ENCODE results near the gene KLHL11.

DNA sequence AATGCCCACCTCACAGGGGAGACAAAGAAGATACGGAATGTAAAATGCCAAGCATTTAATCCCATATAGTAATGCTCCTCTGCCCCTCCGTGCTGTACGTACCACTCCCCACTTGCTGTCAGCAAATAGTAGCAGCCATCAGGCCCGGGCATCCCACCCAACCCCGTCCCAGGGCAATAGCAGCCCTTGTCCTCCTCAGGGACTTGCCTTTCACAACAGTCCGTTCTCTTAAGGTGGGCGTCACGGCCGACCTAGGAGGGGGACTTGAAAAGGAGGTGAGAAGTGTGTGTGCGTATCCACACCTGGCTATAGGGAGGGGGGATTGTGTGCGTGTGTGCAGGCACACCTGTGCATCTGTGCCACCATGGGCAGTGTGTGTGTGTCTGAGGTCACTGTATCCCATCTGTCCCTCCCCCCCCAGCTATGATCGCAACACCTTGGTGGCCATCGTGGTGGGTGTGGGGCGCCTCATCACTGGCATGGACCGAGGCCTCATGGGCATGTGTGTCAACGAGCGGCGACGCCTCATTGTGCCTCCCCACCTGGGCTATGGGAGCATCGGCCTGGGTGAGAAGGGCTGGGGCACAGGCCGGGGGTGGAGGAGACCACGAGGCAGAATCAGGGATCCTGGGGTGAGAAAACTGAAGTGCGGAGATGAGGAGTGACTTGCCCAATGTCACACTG is 48.4 kb downstream of the KLHL11 start:
- TF ChIP-seq, protein P1, sequence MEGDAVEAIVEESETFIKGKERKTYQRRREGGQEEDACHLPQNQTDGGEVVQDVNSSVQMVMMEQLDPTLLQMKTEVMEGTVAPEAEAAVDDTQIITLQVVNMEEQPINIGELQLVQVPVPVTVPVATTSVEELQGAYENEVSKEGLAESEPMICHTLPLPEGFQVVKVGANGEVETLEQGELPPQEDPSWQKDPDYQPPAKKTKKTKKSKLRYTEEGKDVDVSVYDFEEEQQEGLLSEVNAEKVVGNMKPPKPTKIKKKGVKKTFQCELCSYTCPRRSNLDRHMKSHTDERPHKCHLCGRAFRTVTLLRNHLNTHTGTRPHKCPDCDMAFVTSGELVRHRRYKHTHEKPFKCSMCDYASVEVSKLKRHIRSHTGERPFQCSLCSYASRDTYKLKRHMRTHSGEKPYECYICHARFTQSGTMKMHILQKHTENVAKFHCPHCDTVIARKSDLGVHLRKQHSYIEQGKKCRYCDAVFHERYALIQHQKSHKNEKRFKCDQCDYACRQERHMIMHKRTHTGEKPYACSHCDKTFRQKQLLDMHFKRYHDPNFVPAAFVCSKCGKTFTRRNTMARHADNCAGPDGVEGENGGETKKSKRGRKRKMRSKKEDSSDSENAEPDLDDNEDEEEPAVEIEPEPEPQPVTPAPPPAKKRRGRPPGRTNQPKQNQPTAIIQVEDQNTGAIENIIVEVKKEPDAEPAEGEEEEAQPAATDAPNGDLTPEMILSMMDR (optimal IDR thresholded peaks at IDR 0.05 in 1 of 3, IDR thresholded peaks at IDR 0.05 in 1 of 3, conservative IDR thresholded peaks at IDR 0.05 in 1 of 3; ENCODE audit: extremely low read depth in 1 of 3, insufficient read depth in 2 of 3, low read length in 3 of 3): no peak
- TF ChIP-seq EZH2 (IDR thresholded peaks at IDR 0.05; ENCODE audit: low read length): no peak

Data from keratinocyte (primary cell).